Measurements from ENCODE around the gene BLOC1S6. TPM values are rescaled to one million over a fixed set of nuclear protein-coding genes. Genes with fewer than 3 reads are reported as not detected.

The BLOC1S6 gene
- total and polyA plus RNA-seq, 2 of the 8 experiments (the other 6 are each of a cell fraction or from before 2014, with no cell fraction given): 4.5 to 28.8 TPM

- H2BK5ac ChIP-seq (ENCODE audit: low read depth, low read length): no peak overlapping the region
- H3K18ac ChIP-seq (ENCODE audit: extremely low read depth, low read length): no peak overlapping the region
- no peak overlapping the region for H2AK5ac ChIP-seq (ENCODE audit: low read depth, low read length)
- FAIRE-seq (no peak), DNase-seq (ENCODE audit: low read depth in 1 of 2, low spot score in 2 of 2) (no peak)
- no peak overlapping the region for H3K27ac ChIP-seq (ENCODE audit: low read depth, low read length)
- no peak overlapping the region for H2BK12ac ChIP-seq (ENCODE audit: low read depth, low read length)
- H3K4ac ChIP-seq (replicated peaks; ENCODE audit: insufficient read length, low read depth, low read length): no peak overlapping the region
- peaks cover 0 to 25% (median 19%) of the 10 kb centered on the region in 4 experiments; a peak in 6 of 7 replicates for H3K27me3 ChIP-seq (replicated peaks in 1 of 4; ENCODE audit: control insufficient read depth in 3 of 4, extremely low read depth in 1 of 4, insufficient read depth in 3 of 4, low read length in 3 of 4)
- peaks cover 0 to 7% (median 1%) of the 10 kb centered on the region in 4 experiments; a peak in 3 of 7 replicates for H3K4me1 ChIP-seq (replicated peaks in 1 of 4; ENCODE audit: control insufficient read depth in 3 of 4, insufficient read depth in 4 of 4, low read length in 3 of 4)
- POLR2A ChIA-PET (ENCODE audit: partially characterized antibody): interaction anchor here (1.1 kb wide), 1 partner anchor 48 kb away, joined by 3 read pairs; the partner anchor contains the start of gene BLOC1S6
- H3K23me2 ChIP-seq (ENCODE audit: low read depth, low read length): peaks cover 10% of the 10 kb centered on the region; the same call in 1 of the 2 replicates
- H3K79me1 ChIP-seq (ENCODE audit: low read depth, low read length): no peaks in the 10 kb centered on the region
- H4K20me1 ChIP-seq (replicated peaks in 1 of 2; ENCODE audit: control insufficient read depth in 1 of 2, insufficient read depth in 2 of 2, low read length in 2 of 2): no peaks in the 10 kb centered on the region
- no peak overlapping the region for H3K14ac ChIP-seq (ENCODE audit: insufficient read length)
- CTCF ChIA-PET (ENCODE audit: partially characterized antibody): interaction anchor here (0.9 to 1.3 kb wide), 3 partner anchors 17 to 28 kb away, joined by 3 read pairs; no protein-coding TSS in a partner anchor
- H3K4me3 ChIP-seq (ENCODE audit: extremely low read depth in 1 of 4, insufficient read depth in 2 of 4, low read depth in 3 of 4, low read length in 4 of 4): peak overlapping the region in 3 of 4 experiments; percentile 68 to 75 (median 71); a peak in 5 of 8 replicates
- no peaks in the 10 kb centered on the region for H3K36me3 ChIP-seq (ENCODE audit: control insufficient read depth in 2 of 4, insufficient read depth in 4 of 4, low read length in 3 of 4)
- H3K9ac ChIP-seq (replicated peaks in 1 of 4; ENCODE audit: extremely low read depth in 1 of 4, low read depth in 3 of 4, low read length in 3 of 4): no peak overlapping the region
- 85% methylated on average over 17 of the region's 17 CpGs; no CpG with 5 or more reads in 1 of the 2 experiments for WGBS, 2 experiments (ENCODE audit: extremely low coverage in 1 of 2, insufficient coverage in 1 of 2, insufficient read length in 1 of 2, insufficient replicate concordance in 2 of 2, low coverage in 1 of 2, low lambda C conversion rate in 2 of 2, missing lambda C conversion rate in 1 of 2)
- H2BK15ac ChIP-seq (ENCODE audit: low read length): no peak overlapping the region
- H2BK20ac ChIP-seq (ENCODE audit: low read length): no peak overlapping the region
- no peak overlapping the region for H2BK120ac ChIP-seq (replicated peaks; ENCODE audit: low read depth, low read length)
- H3K23ac ChIP-seq (ENCODE audit: insufficient read length): no peak overlapping the region
- H4K91ac ChIP-seq (replicated peaks; ENCODE audit: insufficient read length, low read length): no peak overlapping the region
- H2AFZ ChIP-seq (ENCODE audit: low read length): no peak overlapping the region
- no peak overlapping the region for H3K56ac ChIP-seq (replicated peaks; ENCODE audit: insufficient read length, low read depth, low read length)
- no peak overlapping the region for H4K8ac ChIP-seq (ENCODE audit: extremely low read depth, insufficient read depth, low read length)
- peak overlapping the region; percentile 81 to 83 for H3K4me2 ChIP-seq (ENCODE audit: insufficient read depth in 1 of 2, low read depth in 2 of 2, low read length in 2 of 2)
- no peak overlapping the region for H4K5ac ChIP-seq (ENCODE audit: insufficient read length, low read depth, low read length)
- H3K79me2 ChIP-seq (ENCODE audit: control insufficient read depth in 1 of 2, insufficient read depth in 2 of 2, low read length in 2 of 2): no peaks in the 10 kb centered on the region
- no peaks in the 10 kb centered on the region for H3K9me3 ChIP-seq (ENCODE audit: insufficient read depth in 2 of 2, low read depth in 1 of 2, low read length in 1 of 2)
- TF ChIP-seq EGR1 (IDR thresholded peaks at IDR 0.05; ENCODE audit: borderline replicate concordance, low read depth, low read length): no peak
- no peak for TF ChIP-seq NANOG (IDR thresholded peaks at IDR 0.05; ENCODE audit: insufficient read depth, low read depth, low read length, poor library complexity, severe bottlenecking)
- TF ChIP-seq ASH2L (IDR thresholded peaks at IDR 0.05; ENCODE audit: low read length): no peak
- TF ChIP-seq SIX5 (IDR thresholded peaks at IDR 0.05; ENCODE audit: low read depth, low read length): no peak
- TF ChIP-seq BCL11A (IDR thresholded peaks at IDR 0.05; ENCODE audit: low read depth in 2 of 2, low read length in 2 of 2): no peak
- TF ChIP-seq KDM1A (IDR thresholded peaks at IDR 0.05; ENCODE audit: borderline replicate concordance, low read length): no peak
- no peak for TF ChIP-seq FOSL1 (IDR thresholded peaks at IDR 0.05; ENCODE audit: insufficient read depth, low read depth, low read length)
- no peak for TF ChIP-seq SRF (IDR thresholded peaks at IDR 0.05; ENCODE audit: low read depth, low read length)
These were observed 48.6 kb downstream of the BLOC1S6 start for GRCh38 chr15:45635763-45636292.

Data from H1 (cell line).